Measurements from ENCODE around the gene COL11A2.
"Not testable (repeated sequence)": the region's sequence is repeated elsewhere in the genome, so short reads cannot be mapped to it uniquely, and the experiment has no call there.

Gene COL11A2

GRCh38 chr6:33156561-33156960 lies 35.7 kb downstream of the COL11A2 start:
- no peak overlapping the region for H3K4me3 ChIP-seq (ENCODE audit: insufficient read depth, low read depth, low read length, poor library complexity, severe bottlenecking)
- DNase-seq: no peak
- H3K36me3 ChIP-seq (ENCODE audit: control insufficient read depth, insufficient read depth, low read length): no peaks in the 10 kb centered on the region
- peaks cover under 1% of the 10 kb centered on the region for H3K4me1 ChIP-seq (ENCODE audit: control insufficient read depth, insufficient read depth, low read length, poor library complexity, severe bottlenecking)
- H3K27ac ChIP-seq (ENCODE audit: insufficient read depth, low read length, poor library complexity, severe bottlenecking): no peak overlapping the region
- no peaks in the 10 kb centered on the region for H3K9me3 ChIP-seq (ENCODE audit: control insufficient read depth, low read length)
- H3K27me3 ChIP-seq (replicated peaks; ENCODE audit: control insufficient read depth, insufficient read depth, low read length, poor library complexity, severe bottlenecking): no peaks in the 10 kb centered on the region

- H3K4me1 ChIP-seq (ENCODE audit: control insufficient read depth, insufficient read depth, low read length, poor library complexity, severe bottlenecking): no peaks in the 10 kb centered on the region
- no peak for DNase-seq
- no peaks in the 10 kb centered on the region for H3K36me3 ChIP-seq (ENCODE audit: control insufficient read depth, insufficient read depth, low read length)
- no peaks in the 10 kb centered on the region for H3K9me3 ChIP-seq (ENCODE audit: control insufficient read depth, low read length)
- H3K27me3 ChIP-seq (replicated peaks; ENCODE audit: control insufficient read depth, insufficient read depth, low read length, poor library complexity, severe bottlenecking): no peaks in the 10 kb centered on the region
- no peak overlapping the region for H3K4me3 ChIP-seq (ENCODE audit: insufficient read depth, low read depth, low read length, poor library complexity, severe bottlenecking)
- no peak overlapping the region for H3K27ac ChIP-seq (ENCODE audit: insufficient read depth, low read length, poor library complexity, severe bottlenecking)
Measured at GRCh38 chr6:33154349-33154748, 37.9 kb downstream of the COL11A2 start.

- H3K4me1 ChIP-seq (ENCODE audit: control insufficient read depth, insufficient read depth, low read length, poor library complexity, severe bottlenecking): no peaks in the 10 kb centered on the region
- no peak for DNase-seq
- H3K36me3 ChIP-seq (ENCODE audit: control insufficient read depth, insufficient read depth, low read length): no peaks in the 10 kb centered on the region
Measured at GRCh38 chr6:33151050-33151449, 41.2 kb downstream of the COL11A2 start.

GRCh38 chr6:33150560-33150959 lies 41.7 kb downstream of the COL11A2 start:
- not testable (repeated sequence) for DNase-seq

More at GRCh38 chr6:33151050-33151449, 41.2 kb downstream of the COL11A2 start:
- Histone ChIP-seq H3K27me3 (replicated peaks; ENCODE audit: control insufficient read depth, insufficient read depth, low read length, poor library complexity, severe bottlenecking) (no peaks in the 10 kb centered on the region), H3K9me3 (ENCODE audit: control insufficient read depth, low read length) (no peaks in the 10 kb centered on the region), H3K27ac (ENCODE audit: insufficient read depth, low read length, poor library complexity, severe bottlenecking) (no peak overlapping the region), H3K4me3 (ENCODE audit: insufficient read depth, low read depth, low read length, poor library complexity, severe bottlenecking) (no peak overlapping the region)

GRCh38 chr6:33147807-33148666 lies 44.2 kb downstream of the COL11A2 start:
- Histone ChIP-seq H3K4me1 (ENCODE audit: control insufficient read depth, insufficient read depth, low read length, poor library complexity, severe bottlenecking) (no peaks in the 10 kb centered on the region), H3K27ac (ENCODE audit: insufficient read depth, low read length, poor library complexity, severe bottlenecking) (no peak overlapping the region), H3K27me3 (replicated peaks; ENCODE audit: control insufficient read depth, insufficient read depth, low read length, poor library complexity, severe bottlenecking) (peaks cover 3% of the 10 kb centered on the region), H3K36me3 (ENCODE audit: control insufficient read depth, insufficient read depth, low read length) (no peaks in the 10 kb centered on the region), H3K9me3 (ENCODE audit: control insufficient read depth, low read length) (no peaks in the 10 kb centered on the region), H3K4me3 (ENCODE audit: insufficient read depth, low read depth, low read length, poor library complexity, severe bottlenecking) (no peak overlapping the region)
- DNase-seq: no peak

More at GRCh38 chr6:33150560-33150959, 41.7 kb downstream of the COL11A2 start:
- not testable (repeated sequence) for H3K4me1 ChIP-seq (ENCODE audit: control insufficient read depth, insufficient read depth, low read length, poor library complexity, severe bottlenecking); H3K4me3 ChIP-seq (ENCODE audit: insufficient read depth, low read depth, low read length, poor library complexity, severe bottlenecking); H3K27me3 ChIP-seq (replicated peaks; ENCODE audit: control insufficient read depth, insufficient read depth, low read length, poor library complexity, severe bottlenecking); H3K36me3 ChIP-seq (ENCODE audit: control insufficient read depth, insufficient read depth, low read length); H3K9me3 ChIP-seq (ENCODE audit: control insufficient read depth, low read length); H3K27ac ChIP-seq (ENCODE audit: insufficient read depth, low read length, poor library complexity, severe bottlenecking)

- Histone ChIP-seq H3K27ac (ENCODE audit: insufficient read depth, low read length, poor library complexity, severe bottlenecking) (no peak overlapping the region), H3K36me3 (ENCODE audit: control insufficient read depth, insufficient read depth, low read length) (no peaks in the 10 kb centered on the region), H3K27me3 (replicated peaks; ENCODE audit: control insufficient read depth, insufficient read depth, low read length, poor library complexity, severe bottlenecking) (peaks cover 3% of the 10 kb centered on the region), H3K4me1 (ENCODE audit: control insufficient read depth, insufficient read depth, low read length, poor library complexity, severe bottlenecking) (no peaks in the 10 kb centered on the region), H3K9me3 (ENCODE audit: control insufficient read depth, low read length) (no peaks in the 10 kb centered on the region), H3K4me3 (ENCODE audit: insufficient read depth, low read depth, low read length, poor library complexity, severe bottlenecking) (no peak overlapping the region)
- no peak for DNase-seq
Measured at GRCh38 chr6:33144373-33144772, 47.9 kb downstream of the COL11A2 start.

- no peaks in the 10 kb centered on the region for H3K4me1 ChIP-seq (ENCODE audit: control insufficient read depth, insufficient read depth, low read length, poor library complexity, severe bottlenecking)
- H3K9me3 ChIP-seq (ENCODE audit: control insufficient read depth, low read length): no peaks in the 10 kb centered on the region
- no peaks in the 10 kb centered on the region for H3K36me3 ChIP-seq (ENCODE audit: control insufficient read depth, insufficient read depth, low read length)
- no peak overlapping the region for H3K4me3 ChIP-seq (ENCODE audit: insufficient read depth, low read depth, low read length, poor library complexity, severe bottlenecking)
- peaks cover 3% of the 10 kb centered on the region for H3K27me3 ChIP-seq (replicated peaks; ENCODE audit: control insufficient read depth, insufficient read depth, low read length, poor library complexity, severe bottlenecking)
- no peak for DNase-seq
- no peak overlapping the region for H3K27ac ChIP-seq (ENCODE audit: insufficient read depth, low read length, poor library complexity, severe bottlenecking)
Measured at GRCh38 chr6:33143113-33143770, 49.0 kb downstream of the COL11A2 start.

- Histone ChIP-seq H3K4me3 (ENCODE audit: insufficient read depth, low read depth, low read length, poor library complexity, severe bottlenecking) (no peak overlapping the region), H3K9me3 (ENCODE audit: control insufficient read depth, low read length) (no peaks in the 10 kb centered on the region), H3K27ac (ENCODE audit: insufficient read depth, low read length, poor library complexity, severe bottlenecking) (no peak overlapping the region), H3K4me1 (ENCODE audit: control insufficient read depth, insufficient read depth, low read length, poor library complexity, severe bottlenecking) (no peaks in the 10 kb centered on the region), H3K27me3 (replicated peaks; ENCODE audit: control insufficient read depth, insufficient read depth, low read length, poor library complexity, severe bottlenecking) (peaks cover 3% of the 10 kb centered on the region), H3K36me3 (ENCODE audit: control insufficient read depth, insufficient read depth, low read length) (no peaks in the 10 kb centered on the region)
- DNase-seq: no peak
Measured at GRCh38 chr6:33142501-33143070, 49.7 kb downstream of the COL11A2 start.

GRCh38 chr6:33140556-33140955 lies 51.7 kb downstream of the COL11A2 start:
- Histone ChIP-seq H3K27ac (ENCODE audit: insufficient read depth, low read length, poor library complexity, severe bottlenecking) (no peak overlapping the region), H3K9me3 (ENCODE audit: control insufficient read depth, low read length) (no peaks in the 10 kb centered on the region), H3K27me3 (replicated peaks; ENCODE audit: control insufficient read depth, insufficient read depth, low read length, poor library complexity, severe bottlenecking) (peaks cover 6% of the 10 kb centered on the region), H3K36me3 (ENCODE audit: control insufficient read depth, insufficient read depth, low read length) (no peaks in the 10 kb centered on the region), H3K4me1 (ENCODE audit: control insufficient read depth, insufficient read depth, low read length, poor library complexity, severe bottlenecking) (no peaks in the 10 kb centered on the region), H3K4me3 (ENCODE audit: insufficient read depth, low read depth, low read length, poor library complexity, severe bottlenecking) (no peak overlapping the region)
- no peak for DNase-seq

All from effector memory CD4-positive, alpha-beta T cell (primary cell).